Fibroblast of lung (primary cell): ENCODE results near the gene GJE1. TPM values are rescaled to one million over a fixed set of nuclear protein-coding genes. Genes with fewer than 3 reads are reported as not detected.
"Not testable (repeated sequence)": the region's sequence is repeated elsewhere in the genome, so short reads cannot be mapped to it uniquely, and the experiment has no call there.

ENCODE experiments used
- DNase-seq, 2 donors: peaks; one replicate each; pipeline versions ENCODE4 v3.0.0 to v3.0.0-alpha.2; 2010; ENCODE audit warnings: low read depth in 2 of 2
- H2AFZ ChIP-seq: 2 replicates; pipeline ENCODE4 v1.5.1; 2012; ENCODE audit warnings: low read length, control low read depth, inconsistent platforms
- H3K27ac ChIP-seq: 2 replicates; pipeline ENCODE4 v1.5.1; 2011; ENCODE audit warnings: low read length, control low read depth; ENCODE audit not compliant: insufficient read depth
- H3K27me3 ChIP-seq: 2 replicates; pipeline ENCODE4 v1.5.1; 2011; ENCODE audit warnings: mild to moderate bottlenecking, low read length; ENCODE audit not compliant: control insufficient read depth, insufficient read depth
- H3K36me3 ChIP-seq: 2 replicates; pipeline ENCODE4 v1.5.1; 2011; ENCODE audit warnings: low read length; ENCODE audit not compliant: control insufficient read depth, insufficient read depth
- H3K4me1 ChIP-seq: 2 replicates; pipeline ENCODE4 v1.5.1; 2011; ENCODE audit warnings: low read length; ENCODE audit not compliant: control insufficient read depth, insufficient read depth; ENCODE audit errors: extremely low read depth
- H3K4me2 ChIP-seq: 2 replicates; pipeline ENCODE4 v1.5.1; 2011; ENCODE audit warnings: low read length, control low read depth; ENCODE audit not compliant: insufficient read depth; ENCODE audit errors: extremely low read depth
- H3K4me3 ChIP-seq, 4 experiments: fragments of 200-600 bp in 1 of 4; sonication (generic) in 1 of 4; replicated peaks in 1 of 4; 2 replicates each; pipeline ENCODE4 v1.5.1; 2011 to 2016; ENCODE audit warnings: low read length in 4 of 4, low read depth in 3 of 4, mild to moderate bottlenecking in 3 of 4, control low read depth in 2 of 4, inconsistent platforms in 1 of 4, mixed read lengths in 1 of 4; ENCODE audit not compliant: insufficient read depth in 1 of 4; ENCODE audit errors: control extremely low read depth in 1 of 4
- H3K79me2 ChIP-seq: 2 replicates; pipeline ENCODE4 v1.5.1; 2012; ENCODE audit warnings: mild to moderate bottlenecking, low read length, inconsistent platforms; ENCODE audit not compliant: control insufficient read depth, insufficient read depth
- H3K9ac ChIP-seq: 2 replicates; pipeline ENCODE4 v1.5.1; 2011; ENCODE audit warnings: mild to moderate bottlenecking, low read length, control low read depth; ENCODE audit not compliant: insufficient read depth
- H3K9me3 ChIP-seq: 2 replicates; pipeline ENCODE4 v1.5.1; 2012; ENCODE audit warnings: low read depth, low read length; ENCODE audit not compliant: control insufficient read depth, insufficient read depth
- H4K20me1 ChIP-seq: 2 replicates; pipeline ENCODE4 v1.5.1; 2011; ENCODE audit warnings: low read length; ENCODE audit not compliant: control insufficient read depth, insufficient read depth; ENCODE audit errors: extremely low read depth
- EZH2 ChIP-seq: IDR thresholded peaks from 2 replicates; pipeline ENCODE4 v1.5.1; 2012; ENCODE audit warnings: low read length, control low read depth, mild to moderate bottlenecking; ENCODE audit errors: missing control alignments
- polyA minus RNA-seq: library from RNA; depleted of rRNA, polyadenylated mRNA; stranded (reverse); fragments of >200 nt; gene quantifications from 2 replicates; pipeline ENCODE4 v1.2.3, GENCODE V29; 2011; ENCODE audit warnings: low replicate concordance
- polyA plus RNA-seq, 2 donors: library from polyadenylated mRNA; depleted of rRNA in 1 of 2; stranded (reverse) in 1 of 2; unstranded in 1 of 2; fragments of >200 nt; gene quantifications; 2 replicates each; pipeline ENCODE4 v1.2.1, GENCODE V29; 2011 to 2012; ENCODE audit warnings: missing spikeins in 1 of 2
- total RNA-seq: library from RNA; depleted of rRNA; stranded (reverse); fragments of >200 nt; gene quantifications from 2 replicates; pipeline ENCODE4 v1.2.1, GENCODE V29; 2014
- TF ChIP-seq, protein P1 (sequence below), 2 donors: IDR thresholded peaks in 1 of 2; conservative IDR thresholded peaks in 1 of 2; 1 replicate in 1 of 2; 2 replicates in 1 of 2; pipeline ENCODE4 v1.5.1; 2011 to 2012; ENCODE audit warnings: low read length in 2 of 2, control low read depth in 1 of 2, inconsistent platforms in 1 of 2, low read depth in 1 of 2, mild to moderate bottlenecking in 1 of 2

The GJE1 gene
- total RNA-seq (not detected in 2 replicates), polyA plus RNA-seq (not detected in 2 replicates), polyA minus RNA-seq (not detected in 2 replicates)
- polyA plus RNA-seq (2012), result not detected in 2 replicates

- H3K9me3 ChIP-seq, result no peaks in the 10 kb centered on the region
- no peak within 1 kb of the TSS for H3K27ac ChIP-seq
- no peak within 1 kb of the TSS for H2AFZ ChIP-seq
- no peaks in the 10 kb centered on the region for H4K20me1 ChIP-seq
- H3K4me1 ChIP-seq, result no peaks in the 10 kb centered on the region
- no peak within 1 kb of the TSS for H3K9ac ChIP-seq
- no peaks in the 10 kb centered on the region for H3K79me2 ChIP-seq
- H3K36me3 ChIP-seq, result no peaks in the 10 kb centered on the region
- no peak within 1 kb of the TSS for H3K4me2 ChIP-seq
- H3K27me3 ChIP-seq, result no peaks in the 10 kb centered on the region
- no peak for TF ChIP-seq EZH2
- TF ChIP-seq, protein P1, sequence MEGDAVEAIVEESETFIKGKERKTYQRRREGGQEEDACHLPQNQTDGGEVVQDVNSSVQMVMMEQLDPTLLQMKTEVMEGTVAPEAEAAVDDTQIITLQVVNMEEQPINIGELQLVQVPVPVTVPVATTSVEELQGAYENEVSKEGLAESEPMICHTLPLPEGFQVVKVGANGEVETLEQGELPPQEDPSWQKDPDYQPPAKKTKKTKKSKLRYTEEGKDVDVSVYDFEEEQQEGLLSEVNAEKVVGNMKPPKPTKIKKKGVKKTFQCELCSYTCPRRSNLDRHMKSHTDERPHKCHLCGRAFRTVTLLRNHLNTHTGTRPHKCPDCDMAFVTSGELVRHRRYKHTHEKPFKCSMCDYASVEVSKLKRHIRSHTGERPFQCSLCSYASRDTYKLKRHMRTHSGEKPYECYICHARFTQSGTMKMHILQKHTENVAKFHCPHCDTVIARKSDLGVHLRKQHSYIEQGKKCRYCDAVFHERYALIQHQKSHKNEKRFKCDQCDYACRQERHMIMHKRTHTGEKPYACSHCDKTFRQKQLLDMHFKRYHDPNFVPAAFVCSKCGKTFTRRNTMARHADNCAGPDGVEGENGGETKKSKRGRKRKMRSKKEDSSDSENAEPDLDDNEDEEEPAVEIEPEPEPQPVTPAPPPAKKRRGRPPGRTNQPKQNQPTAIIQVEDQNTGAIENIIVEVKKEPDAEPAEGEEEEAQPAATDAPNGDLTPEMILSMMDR (conservative IDR thresholded peaks at IDR 0.05 in 1 of 2, IDR thresholded peaks at IDR 0.05 in 1 of 2; ENCODE audit: low read depth in 1 of 2, low read length in 2 of 2), result no peak
- no peak for DNase-seq
- H3K4me3 ChIP-seq, result no peak within 1 kb of the TSS
Measured at GRCh38 chr6:142132625-142133024, at the start of gene GJE1. GJE1 (plus strand) TSS chr6:142132925; CDS start chr6:142133159, 234 bp downstream.

GRCh38 chr6:142087950-142088857, 44.5 kb upstream of the GJE1 start:
- H3K79me2 ChIP-seq, result no peaks in the 10 kb centered on the region
- H2AFZ ChIP-seq, result no peak overlapping the region
- peaks cover 6% of the 10 kb centered on the region for H3K27me3 ChIP-seq
- H3K4me2 ChIP-seq, result peak overlapping the region; percentile 76
- H3K36me3 ChIP-seq, result no peaks in the 10 kb centered on the region
- no peak overlapping the region for H3K9ac ChIP-seq
- no peaks in the 10 kb centered on the region for H3K4me1 ChIP-seq
- no peaks in the 10 kb centered on the region for H4K20me1 ChIP-seq
- no peaks in the 10 kb centered on the region for H3K9me3 ChIP-seq
- TF ChIP-seq EZH2, result peak; percentile 55
- TF ChIP-seq, protein P1 (conservative IDR thresholded peaks at IDR 0.05 in 1 of 2, IDR thresholded peaks at IDR 0.05 in 1 of 2; ENCODE audit: low read depth in 1 of 2, low read length in 2 of 2), result no peak
- no peak for DNase-seq
- no peak overlapping the region for H3K27ac ChIP-seq
- H3K4me3 ChIP-seq, result no peak overlapping the region

GRCh38 chr6:142088858-142089216, 43.9 kb upstream of the GJE1 start:
- Histone ChIP-seq H3K36me3 (no peaks in the 10 kb centered on the region), H3K4me2 (peak overlapping the region; percentile 76), H3K9ac (no peak overlapping the region), H4K20me1 (no peaks in the 10 kb centered on the region), H3K9me3 (no peaks in the 10 kb centered on the region), H3K79me2 (no peaks in the 10 kb centered on the region), H2AFZ (no peak overlapping the region), H3K27me3 (peaks cover 6% of the 10 kb centered on the region), H3K4me3 (no peak overlapping the region), H3K27ac (no peak overlapping the region), H3K4me1 (no peaks in the 10 kb centered on the region)
- peak; percentile 48 to 67 for DNase-seq
- TF ChIP-seq, protein P1 (conservative IDR thresholded peaks at IDR 0.05 in 1 of 2, IDR thresholded peaks at IDR 0.05 in 1 of 2; ENCODE audit: low read depth in 1 of 2, low read length in 2 of 2), result no peak
- no peak for TF ChIP-seq EZH2

DNA sequence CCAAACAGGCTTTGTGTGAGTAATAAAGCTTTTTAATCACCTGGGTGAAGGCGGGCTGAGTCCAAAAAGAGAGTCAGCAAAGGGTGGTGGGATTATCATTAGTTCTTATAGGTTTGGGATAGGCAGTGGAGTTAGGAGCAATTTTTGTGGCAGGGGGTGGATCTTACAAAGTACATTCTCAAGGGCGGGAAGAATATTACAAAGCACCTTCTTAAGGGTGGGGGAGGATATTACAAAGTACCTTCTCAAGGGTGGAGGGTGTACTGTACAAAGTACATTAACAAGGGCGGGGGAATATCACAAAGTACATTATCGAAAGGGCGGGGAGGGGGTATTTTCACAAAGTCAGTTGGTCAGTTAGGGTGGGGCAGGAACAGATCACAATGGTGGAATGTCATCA, 27.9 kb upstream of the GJE1 start:
- not testable (repeated sequence) for DNase-seq, H3K79me2 ChIP-seq, H3K9me3 ChIP-seq, H3K27me3 ChIP-seq, H3K36me3 ChIP-seq, H2AFZ ChIP-seq, H3K27ac ChIP-seq, H3K4me3 ChIP-seq, H3K9ac ChIP-seq, H3K4me2 ChIP-seq, H3K4me1 ChIP-seq, H4K20me1 ChIP-seq
